B cell (primary cell): ENCODE measurements around the gene C2orf74. TPM values are rescaled to one million over a fixed set of nuclear protein-coding genes. Genes with fewer than 3 reads are reported as not detected.

Source experiments
- ATAC-seq: fragments of 200-7000 bp; cut with Tn5 transposase; one replicate; pipeline ENCODE4 v1.10.0; 2021; ENCODE audit warnings: low read depth, mild to moderate bottlenecking, moderate number of reproducible peaks, moderate library complexity
- CTCF ChIA-PET: fragments of 350-600 bp; sonication (Branson Sonifier 250); formaldehyde crosslinking; loops from one replicate; lab custom pipeline; 2021; ENCODE audit warnings: antibody characterized with exemption, inconsistent platforms; lab: Charles Lee
- POLR2A ChIA-PET: fragments of 350-600 bp; sonication (Branson Sonifier 250); formaldehyde crosslinking; loops from one replicate; lab custom pipeline; 2021; ENCODE audit warnings: antibody characterized with exemption; lab: Charles Lee
- DNase-seq: peaks from one replicate; pipeline ENCODE4 v3.0.0; 2013
- H2AFZ ChIP-seq: 2 replicates; pipeline ENCODE4 v1.6.1; 2012; ENCODE audit warnings: mild to moderate bottlenecking, low read depth, low read length; ENCODE audit not compliant: insufficient read depth, poor library complexity, severe bottlenecking
- H3K27ac ChIP-seq, 2 donors: 1 replicate in 1 of 2; 2 replicates in 1 of 2; pipeline ENCODE4 v1.5.1; 2012 to 2013; ENCODE audit warnings: low read length in 2 of 2, mild to moderate bottlenecking in 2 of 2, moderate library complexity in 1 of 2
- H3K27me3 ChIP-seq, 4 experiments: fragments of 200-600 bp in 1 of 4; sonication (generic) in 1 of 4; replicated peaks in 1 of 4; 1 replicate in 2 of 4; 2 replicates in 2 of 4; pipeline versions ENCODE4 v1.6.1 to v1.7.0; 2013 to 2016; ENCODE audit warnings: low read length in 3 of 4, mild to moderate bottlenecking in 2 of 4, mixed read lengths in 1 of 4, moderate library complexity in 1 of 4; ENCODE audit not compliant: insufficient read depth in 4 of 4, control insufficient read depth in 3 of 4; ENCODE audit errors: control extremely low read depth in 1 of 4
- H3K36me3 ChIP-seq, 2 experiments: replicated peaks in 1 of 2; 1 replicate in 1 of 2; 2 replicates in 1 of 2; pipeline versions ENCODE4 v1.6.1 to v1.7.1; 2013; ENCODE audit warnings: low read length in 1 of 2; ENCODE audit not compliant: insufficient read depth in 2 of 2, control insufficient read depth in 1 of 2; ENCODE audit errors: control extremely low read depth in 1 of 2, extremely low read depth in 1 of 2
- H3K4me1 ChIP-seq, 2 donors: fragments of 200-600 bp in 1 of 2; sonication (generic) in 1 of 2; 1 replicate in 1 of 2; 2 replicates in 1 of 2; pipeline versions ENCODE4 v1.5.1 to v1.6.1; 2013 to 2017; ENCODE audit warnings: low read length in 2 of 2; ENCODE audit not compliant: control insufficient read depth in 2 of 2, insufficient read depth in 2 of 2
- H3K4me2 ChIP-seq: replicated peaks from 2 replicates; pipeline ENCODE3; 2012; ENCODE audit warnings: mild to moderate bottlenecking, low read depth, low read length; ENCODE audit not compliant: poor library complexity, severe bottlenecking
- H3K4me3 ChIP-seq, 5 experiments: fragments of 200-600 bp in 1 of 5; sonication (generic) in 1 of 5; 1 replicate in 3 of 5; 2 replicates in 2 of 5; pipeline versions ENCODE4 v1.5.1 to v1.7.0; 2011 to 2016; ENCODE audit warnings: low read length in 4 of 5, mild to moderate bottlenecking in 4 of 5, low read depth in 2 of 5, control low read depth in 1 of 5, moderate library complexity in 1 of 5; ENCODE audit not compliant: insufficient read depth in 1 of 5; ENCODE audit errors: control extremely low read depth in 1 of 5, extremely low read depth in 1 of 5
- H3K79me2 ChIP-seq: fragments of 200-600 bp; sonication (generic); one replicate; pipeline ENCODE4 v1.6.0; 2016; ENCODE audit warnings: low read length; ENCODE audit not compliant: control insufficient read depth, insufficient read depth
- H3K9ac ChIP-seq: fragments of 200-600 bp; sonication (generic); 2 replicates; pipeline ENCODE4 v1.6.1; 2017; ENCODE audit warnings: mild to moderate bottlenecking, low read length, moderate library complexity
- H3K9me3 ChIP-seq, 3 donors: one replicate each; pipeline versions ENCODE4 v1.6.1 to v1.7.1; 2013; ENCODE audit warnings: low read length in 2 of 3; ENCODE audit not compliant: control insufficient read depth in 2 of 3, insufficient read depth in 1 of 3; ENCODE audit errors: control extremely low read depth in 1 of 3
- H4K20me1 ChIP-seq: 2 replicates; pipeline ENCODE4 v1.6.0; 2012; ENCODE audit warnings: mild to moderate bottlenecking, low read length; ENCODE audit not compliant: insufficient read depth, control insufficient read depth, poor library complexity, severe bottlenecking
- H3K27ac Mint-ChIP-seq: one replicate; pipeline ENCODE4 v1.8.0; 2021; ENCODE audit warnings: mixed read lengths
- H3K27me3 Mint-ChIP-seq: one replicate; pipeline ENCODE4 v1.8.0; 2021; ENCODE audit warnings: mixed read lengths
- H3K4me1 Mint-ChIP-seq: one replicate; pipeline ENCODE4 v1.8.0; 2021; ENCODE audit warnings: mixed read lengths
- H3K4me3 Mint-ChIP-seq: one replicate; pipeline ENCODE4 v1.8.0; 2021; ENCODE audit warnings: mixed read lengths
- H3K9me3 Mint-ChIP-seq: one replicate; pipeline ENCODE4 v1.8.0; 2022; ENCODE audit warnings: mixed read lengths; ENCODE audit not compliant: insufficient read depth
- EZH2 ChIP-seq: IDR thresholded peaks from 2 replicates; pipeline ENCODE4 v1.6.1; 2012; ENCODE audit warnings: borderline replicate concordance, low read depth, mild to moderate bottlenecking, moderate library complexity, low read length; ENCODE audit not compliant: insufficient read depth, poor library complexity, severe bottlenecking
- WGBS: methylation state at CpG from one replicate; pipeline ENCODE4 v1.1.5; 2013; ENCODE audit warnings: missing lambda C conversion rate; ENCODE audit not compliant: insufficient coverage; 5-methylcytosine and 5-hydroxymethylcytosine counted together
- intact Hi-C: fragments of 100-400 bp; cut with micrococcal nuclease; formaldehyde crosslinking; loops from one replicate; pipeline ENCODE4 v1.10.0; 2022
- polyA plus RNA-seq: library from polyadenylated mRNA; depleted of rRNA; stranded (reverse); fragments of >200 nt; gene quantifications from 2 replicates; pipeline ENCODE4 v1.2.3, GENCODE V29; 2012
- total RNA-seq, 2 donors: library from RNA; stranded (reverse); fragments of 120-200 nt in 1 of 2; gene quantifications; 1 replicate in 1 of 2; 2 replicates in 1 of 2; pipeline versions ENCODE4 v1.2.3 to v1.2.4, GENCODE V29; 2013 to 2022
- TF ChIP-seq, protein P1 (sequence below): fragments of 200-600 bp; IDR thresholded peaks from one replicate; pipeline ENCODE4 v1.8.0; 2022; ENCODE audit warnings: antibody characterized with exemption, mild to moderate bottlenecking

Gene C2orf74
- total and polyA plus RNA-seq, 2 donors (not counting 1 experiment from before 2014, with no cell fraction given) = 11.1 to 16.2 TPM

DNA sequence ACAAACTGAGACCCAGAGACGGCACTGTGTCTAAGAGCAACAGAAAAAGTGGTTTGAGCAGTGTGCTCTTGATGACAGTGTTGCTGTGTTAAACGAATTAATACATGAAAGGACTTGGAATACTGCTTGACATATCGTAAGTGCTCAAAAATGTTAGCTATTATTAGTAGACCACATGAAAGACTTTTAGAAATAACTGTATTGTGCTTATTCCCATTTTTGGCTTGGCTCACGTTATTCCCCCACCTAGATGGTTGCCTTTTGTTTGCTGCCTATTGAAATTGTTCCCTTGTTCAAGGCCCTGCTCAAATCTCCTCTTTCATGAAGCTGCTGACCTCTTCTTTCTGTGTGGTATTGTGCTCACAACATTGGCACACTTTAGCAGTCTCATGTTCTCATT is 27.8 kb upstream of the C2orf74 start:
- H3K4me1 Mint-ChIP-seq = no peaks in the 10 kb centered on the region
- no peak overlapping the region for H3K4me3 Mint-ChIP-seq
- CTCF ChIA-PET = no interaction called here
- no peak for TF ChIP-seq EZH2
- TF ChIP-seq, protein P1, sequence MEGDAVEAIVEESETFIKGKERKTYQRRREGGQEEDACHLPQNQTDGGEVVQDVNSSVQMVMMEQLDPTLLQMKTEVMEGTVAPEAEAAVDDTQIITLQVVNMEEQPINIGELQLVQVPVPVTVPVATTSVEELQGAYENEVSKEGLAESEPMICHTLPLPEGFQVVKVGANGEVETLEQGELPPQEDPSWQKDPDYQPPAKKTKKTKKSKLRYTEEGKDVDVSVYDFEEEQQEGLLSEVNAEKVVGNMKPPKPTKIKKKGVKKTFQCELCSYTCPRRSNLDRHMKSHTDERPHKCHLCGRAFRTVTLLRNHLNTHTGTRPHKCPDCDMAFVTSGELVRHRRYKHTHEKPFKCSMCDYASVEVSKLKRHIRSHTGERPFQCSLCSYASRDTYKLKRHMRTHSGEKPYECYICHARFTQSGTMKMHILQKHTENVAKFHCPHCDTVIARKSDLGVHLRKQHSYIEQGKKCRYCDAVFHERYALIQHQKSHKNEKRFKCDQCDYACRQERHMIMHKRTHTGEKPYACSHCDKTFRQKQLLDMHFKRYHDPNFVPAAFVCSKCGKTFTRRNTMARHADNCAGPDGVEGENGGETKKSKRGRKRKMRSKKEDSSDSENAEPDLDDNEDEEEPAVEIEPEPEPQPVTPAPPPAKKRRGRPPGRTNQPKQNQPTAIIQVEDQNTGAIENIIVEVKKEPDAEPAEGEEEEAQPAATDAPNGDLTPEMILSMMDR = no peak
- no peak overlapping the region for H3K4me3 ChIP-seq
- H3K27me3 ChIP-seq = no peaks in the 10 kb centered on the region
- H3K27ac ChIP-seq = no peak overlapping the region
- ATAC-seq = no peak
- H4K20me1 ChIP-seq = no peaks in the 10 kb centered on the region
- no peak overlapping the region for H3K9ac ChIP-seq
- H3K36me3 ChIP-seq = no peaks in the 10 kb centered on the region
- POLR2A ChIA-PET = no interaction called here
- H3K4me2 ChIP-seq = no peak overlapping the region
- 78% methylated on average over 4 of the region's 4 CpGs for WGBS
- peaks cover 0 to 2% (median 0%) of the 10 kb centered on the region in 3 donors for H3K9me3 ChIP-seq
- H3K79me2 ChIP-seq = no peaks in the 10 kb centered on the region
- no peaks in the 10 kb centered on the region for H3K27me3 Mint-ChIP-seq
- intact Hi-C loops = no loop called here
- no peaks in the 10 kb centered on the region for H3K9me3 Mint-ChIP-seq
- H2AFZ ChIP-seq = no peak overlapping the region
- H3K27ac Mint-ChIP-seq = no peak overlapping the region
- H3K4me1 ChIP-seq = no peaks in the 10 kb centered on the region
- DNase-seq = no peak

DNA sequence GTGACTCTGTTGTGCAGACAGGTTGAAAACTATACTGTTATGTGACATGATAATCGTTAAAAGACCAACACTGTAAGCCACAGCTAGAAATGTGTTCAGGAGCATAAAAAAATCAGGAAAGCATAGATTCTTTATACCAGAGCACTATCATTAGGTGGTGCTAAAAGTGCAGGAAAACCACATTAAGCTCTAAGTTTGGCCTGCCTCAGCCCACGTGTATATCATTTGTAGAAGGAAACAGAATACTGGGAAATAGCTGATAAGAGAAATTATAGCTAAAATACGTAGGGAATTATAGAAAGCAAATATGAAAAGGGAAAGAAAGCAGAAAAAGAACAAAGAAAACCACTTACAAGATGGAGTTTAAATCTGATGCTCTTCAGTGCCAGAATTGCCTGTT is 26.5 kb upstream of the C2orf74 start:
- TF ChIP-seq, protein P1 = no peak
- no peak for TF ChIP-seq EZH2
- no peaks in the 10 kb centered on the region for H3K4me1 Mint-ChIP-seq
- H3K4me2 ChIP-seq = no peak overlapping the region
- H3K9me3 Mint-ChIP-seq = no peaks in the 10 kb centered on the region
- no peak overlapping the region for H2AFZ ChIP-seq
- H3K4me3 Mint-ChIP-seq = no peak overlapping the region
- ATAC-seq = no peak
- no peaks in the 10 kb centered on the region for H3K27me3 Mint-ChIP-seq
- H3K9ac ChIP-seq = no peak overlapping the region
- ChIA-PET POLR2A (interaction anchor here (0.7 kb wide), 1 partner anchor 455 kb away, joined by 3 read pairs; no protein-coding TSS in a partner anchor), CTCF (interaction anchor here (0.8 to 1.3 kb wide), 3 partner anchors 10 to 115 kb away, joined by 3 read pairs; no protein-coding TSS in a partner anchor)
- H3K27ac Mint-ChIP-seq = no peak overlapping the region
- DNase-seq = no peak
- H4K20me1 ChIP-seq = no peaks in the 10 kb centered on the region
- no peaks in the 10 kb centered on the region for H3K79me2 ChIP-seq
- intact Hi-C loops = no loop called here
- no peaks in the 10 kb centered on the region for H3K36me3 ChIP-seq
- no peaks in the 10 kb centered on the region for H3K4me1 ChIP-seq
- no peaks in the 10 kb centered on the region for H3K9me3 ChIP-seq
- H3K4me3 ChIP-seq = no peak overlapping the region
- H3K27me3 ChIP-seq = no peaks in the 10 kb centered on the region
- WGBS = 0% methylated on average over 1 of the region's 3 CpGs
- no peak overlapping the region for H3K27ac ChIP-seq
